DOHH2 (cell line): ENCODE data around the gene COX8A.

ENCODE experiments used
- EZH2phosphoT487 ChIP-seq: fragments of 200-600 bp; sonication (generic); IDR thresholded peaks from 2 replicates; pipeline ENCODE4 v1.6.1; 2017; ENCODE audit warnings: borderline replicate concordance, mild to moderate bottlenecking, antibody characterized with exemption, low read length, moderate library complexity, mixed read lengths
- TF ChIP-seq, protein P1 (sequence below): fragments of 200-600 bp; sonication (generic); IDR thresholded peaks from one replicate; pipeline ENCODE4 v1.5.1; 2014; ENCODE audit warnings: antibody characterized with exemption, mild to moderate bottlenecking, low read depth, low read length; ENCODE audit not compliant: poor library complexity, severe bottlenecking

DNA sequence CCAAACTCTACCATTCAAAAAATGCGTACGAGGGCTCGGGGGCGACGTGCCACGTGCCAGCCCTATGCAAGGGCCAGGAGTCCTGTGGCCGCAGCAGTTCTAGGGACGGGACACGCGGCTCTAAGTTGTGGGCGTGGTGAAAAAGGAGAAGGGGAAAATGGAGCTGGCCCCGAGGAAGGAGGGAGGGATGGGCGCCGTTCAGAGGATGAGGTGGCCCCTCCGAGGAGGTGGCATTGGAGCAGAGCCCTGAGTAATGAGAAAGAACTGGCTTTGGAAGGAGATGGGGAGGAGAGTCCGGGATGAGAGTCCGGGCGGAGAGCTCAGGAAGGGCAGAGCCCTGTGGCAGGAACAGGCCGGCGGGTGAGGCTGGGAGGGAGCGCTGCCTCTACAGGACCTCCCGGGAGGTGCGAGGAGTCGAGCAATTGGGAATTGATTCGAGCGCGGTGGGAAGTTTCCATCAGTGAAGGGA lies 32.8 kb downstream of the COX8A start:
- TF ChIP-seq, protein P1, sequence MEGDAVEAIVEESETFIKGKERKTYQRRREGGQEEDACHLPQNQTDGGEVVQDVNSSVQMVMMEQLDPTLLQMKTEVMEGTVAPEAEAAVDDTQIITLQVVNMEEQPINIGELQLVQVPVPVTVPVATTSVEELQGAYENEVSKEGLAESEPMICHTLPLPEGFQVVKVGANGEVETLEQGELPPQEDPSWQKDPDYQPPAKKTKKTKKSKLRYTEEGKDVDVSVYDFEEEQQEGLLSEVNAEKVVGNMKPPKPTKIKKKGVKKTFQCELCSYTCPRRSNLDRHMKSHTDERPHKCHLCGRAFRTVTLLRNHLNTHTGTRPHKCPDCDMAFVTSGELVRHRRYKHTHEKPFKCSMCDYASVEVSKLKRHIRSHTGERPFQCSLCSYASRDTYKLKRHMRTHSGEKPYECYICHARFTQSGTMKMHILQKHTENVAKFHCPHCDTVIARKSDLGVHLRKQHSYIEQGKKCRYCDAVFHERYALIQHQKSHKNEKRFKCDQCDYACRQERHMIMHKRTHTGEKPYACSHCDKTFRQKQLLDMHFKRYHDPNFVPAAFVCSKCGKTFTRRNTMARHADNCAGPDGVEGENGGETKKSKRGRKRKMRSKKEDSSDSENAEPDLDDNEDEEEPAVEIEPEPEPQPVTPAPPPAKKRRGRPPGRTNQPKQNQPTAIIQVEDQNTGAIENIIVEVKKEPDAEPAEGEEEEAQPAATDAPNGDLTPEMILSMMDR, result no peak
- TF ChIP-seq EZH2phosphoT487, result no peak
